PFSK-1 (cell line): Measurements from ENCODE around the gene KITLG.

Experiments
- REST ChIP-seq, 2 experiments: IDR thresholded peaks; 2 replicates each; pipeline versions ENCODE4 v1.6.1 to v1.8.0; 2011 to 2012; ENCODE audit warnings: low read depth in 2 of 2, low read length in 2 of 2, control low read depth in 1 of 2, inconsistent platforms in 1 of 2, mild to moderate bottlenecking in 1 of 2, moderate library complexity in 1 of 2; ENCODE audit not compliant: insufficient read depth in 1 of 2
- SIN3A ChIP-seq: IDR thresholded peaks from 2 replicates; pipeline ENCODE4 v1.6.1; 2012; ENCODE audit warnings: mild to moderate bottlenecking, low read length, moderate library complexity, borderline replicate concordance; ENCODE audit not compliant: insufficient read depth

GRCh38 chr12:88624911-88625310 lies 44.6 kb upstream of the KITLG start:
- TF ChIP-seq REST (IDR thresholded peaks at IDR 0.05; ENCODE audit: insufficient read depth in 1 of 2, low read depth in 2 of 2, low read length in 2 of 2) (no peak), SIN3A (no peak)
